Measurements from ENCODE around the gene SCYGR3.

SCYGR3 gene

GRCh38 chr2:227653419-227653818 is 38.8 kb upstream of the SCYGR3 start:
- H3K4me3 ChIP-seq (ENCODE audit: low read depth, low read length), result no peak overlapping the region
- TF ChIP-seq CTCF (IDR thresholded peaks at IDR 0.05; ENCODE audit: control insufficient read depth, extremely low read depth, insufficient read depth), result no peak
- no peak for DNase-seq (ENCODE audit: low read depth)

- no peak for TF ChIP-seq CTCF (IDR thresholded peaks at IDR 0.05; ENCODE audit: control insufficient read depth, extremely low read depth, insufficient read depth)
- H3K4me3 ChIP-seq (ENCODE audit: low read depth, low read length), result no peak overlapping the region
- no peak for DNase-seq (ENCODE audit: low read depth)
These were observed 29.4 kb upstream of the SCYGR3 start for GRCh38 chr2:227643990-227644551.

- no peak for TF ChIP-seq CTCF (IDR thresholded peaks at IDR 0.05; ENCODE audit: control insufficient read depth, extremely low read depth, insufficient read depth)
- H3K4me3 ChIP-seq (ENCODE audit: low read depth, low read length), result no peak overlapping the region
These were observed 28.0 kb upstream of the SCYGR3 start for GRCh38 chr2:227642656-227643055.

GRCh38 chr2:227634201-227634600 is 19.6 kb upstream of the SCYGR3 start:
- H3K4me3 ChIP-seq (ENCODE audit: low read depth, low read length), result no peak overlapping the region
- DNase-seq (ENCODE audit: low read depth), result no peak
- no peak for TF ChIP-seq CTCF (IDR thresholded peaks at IDR 0.05; ENCODE audit: control insufficient read depth, extremely low read depth, insufficient read depth)

More at GRCh38 chr2:227642656-227643055, 28.0 kb upstream of the SCYGR3 start:
- no peak for DNase-seq (ENCODE audit: low read depth)

GRCh38 chr2:227632827-227633226 is 18.2 kb upstream of the SCYGR3 start:
- TF ChIP-seq CTCF (IDR thresholded peaks at IDR 0.05; ENCODE audit: control insufficient read depth, extremely low read depth, insufficient read depth), result no peak
- DNase-seq (ENCODE audit: low read depth), result no peak

DNA sequence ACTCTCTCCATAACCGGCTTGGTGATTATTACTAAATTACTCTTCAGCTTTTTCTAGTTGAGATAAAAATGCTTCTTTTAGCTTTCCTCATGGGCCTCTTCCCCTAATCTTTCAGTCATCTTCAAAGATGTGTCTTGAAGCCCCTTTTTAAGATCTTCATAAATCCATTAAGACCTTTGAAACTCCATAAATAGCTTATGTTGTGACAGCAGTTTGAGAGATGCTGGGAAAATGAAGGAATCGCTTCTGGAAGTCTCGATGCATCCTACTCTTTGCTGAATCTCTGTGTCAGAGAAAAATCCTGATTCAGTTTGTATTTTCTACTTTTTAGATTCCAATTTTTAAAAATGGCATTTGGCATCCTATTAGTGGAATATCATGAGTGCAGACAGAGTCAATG is 15.7 kb upstream of the SCYGR3 start:
- no peak overlapping the region for H3K4me3 ChIP-seq (ENCODE audit: low read depth, low read length)
- no peak for TF ChIP-seq CTCF (IDR thresholded peaks at IDR 0.05; ENCODE audit: control insufficient read depth, extremely low read depth, insufficient read depth)
- no peak for DNase-seq (ENCODE audit: low read depth)

More at GRCh38 chr2:227632827-227633226, 18.2 kb upstream of the SCYGR3 start:
- H3K4me3 ChIP-seq (ENCODE audit: low read depth, low read length), result no peak overlapping the region

- TF ChIP-seq CTCF (IDR thresholded peaks at IDR 0.05; ENCODE audit: control insufficient read depth, extremely low read depth, insufficient read depth), result no peak
- H3K4me3 ChIP-seq (ENCODE audit: low read depth, low read length), result no peak overlapping the region
- DNase-seq (ENCODE audit: low read depth), result no peak
These were observed 14.8 kb upstream of the SCYGR3 start for GRCh38 chr2:227629435-227629834.
